Measurements from ENCODE around the gene SLC23A2. TPM values are rescaled to one million over a fixed set of nuclear protein-coding genes. Genes with fewer than 3 reads are reported as not detected.

Gene SLC23A2
- total RNA-seq, 2 experiments from 2014 or later, result 14.3 to 25.7 TPM

DNA sequence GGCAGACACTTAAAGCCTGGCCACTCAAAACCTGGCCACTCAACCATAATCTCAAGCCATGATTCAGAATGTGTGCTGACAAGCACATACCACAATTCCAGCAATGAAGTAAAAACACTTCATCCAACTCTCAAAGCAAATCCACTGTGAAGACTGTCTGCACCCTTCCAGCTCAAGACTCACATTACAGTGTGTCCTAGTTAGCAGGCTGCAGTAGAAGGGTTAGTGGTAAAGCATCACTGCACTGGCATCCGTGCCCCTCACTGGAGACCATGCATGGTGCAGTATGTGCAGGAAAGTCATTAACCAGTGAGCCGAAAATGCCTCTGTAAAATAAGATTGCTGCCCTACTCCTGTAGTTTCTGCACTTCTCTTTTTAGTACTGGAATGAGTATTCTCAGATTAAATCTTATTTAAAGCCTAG is 43.4 kb downstream of the SLC23A2 start:
- no peaks in the 10 kb centered on the region for H3K79me2 ChIP-seq (ENCODE audit: insufficient read depth, low read depth, low read length)
- peaks cover 9% of the 10 kb centered on the region; the same call in 1 of the 2 replicates for H3K36me3 ChIP-seq (ENCODE audit: insufficient read depth, low read length)
- no peaks in the 10 kb centered on the region for H4K20me1 ChIP-seq (ENCODE audit: insufficient read depth, low read length)
- no peak overlapping the region for H3K27ac ChIP-seq (ENCODE audit: low read depth, low read length, poor library complexity, severe bottlenecking)
- no peak for TF ChIP-seq EZH2phosphoT487 (IDR thresholded peaks at IDR 0.05; ENCODE audit: borderline replicate concordance, low read depth, low read length)
- TF ChIP-seq, protein P1, sequence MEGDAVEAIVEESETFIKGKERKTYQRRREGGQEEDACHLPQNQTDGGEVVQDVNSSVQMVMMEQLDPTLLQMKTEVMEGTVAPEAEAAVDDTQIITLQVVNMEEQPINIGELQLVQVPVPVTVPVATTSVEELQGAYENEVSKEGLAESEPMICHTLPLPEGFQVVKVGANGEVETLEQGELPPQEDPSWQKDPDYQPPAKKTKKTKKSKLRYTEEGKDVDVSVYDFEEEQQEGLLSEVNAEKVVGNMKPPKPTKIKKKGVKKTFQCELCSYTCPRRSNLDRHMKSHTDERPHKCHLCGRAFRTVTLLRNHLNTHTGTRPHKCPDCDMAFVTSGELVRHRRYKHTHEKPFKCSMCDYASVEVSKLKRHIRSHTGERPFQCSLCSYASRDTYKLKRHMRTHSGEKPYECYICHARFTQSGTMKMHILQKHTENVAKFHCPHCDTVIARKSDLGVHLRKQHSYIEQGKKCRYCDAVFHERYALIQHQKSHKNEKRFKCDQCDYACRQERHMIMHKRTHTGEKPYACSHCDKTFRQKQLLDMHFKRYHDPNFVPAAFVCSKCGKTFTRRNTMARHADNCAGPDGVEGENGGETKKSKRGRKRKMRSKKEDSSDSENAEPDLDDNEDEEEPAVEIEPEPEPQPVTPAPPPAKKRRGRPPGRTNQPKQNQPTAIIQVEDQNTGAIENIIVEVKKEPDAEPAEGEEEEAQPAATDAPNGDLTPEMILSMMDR (conservative IDR thresholded peaks at IDR 0.05; ENCODE audit: low read length), result no peak
- no peak overlapping the region for H2AFZ ChIP-seq (ENCODE audit: low read length)
- DNase-seq (ENCODE audit: low spot score), result no peak
- POLR2A ChIA-PET, result interaction anchor here (0.5 to 0.7 kb wide), 4 partner anchors 76 to 256 kb away, joined by 3 to 4 read pairs (median 3); no protein-coding TSS in a partner anchor
- peaks cover 13% of the 10 kb centered on the region for H3K4me1 ChIP-seq (ENCODE audit: insufficient read depth, low read length, poor library complexity, severe bottlenecking)
- no peaks in the 10 kb centered on the region for H3K9me2 ChIP-seq (ENCODE audit: insufficient read depth, low read length)
- no peak overlapping the region for H3K4me3 ChIP-seq (ENCODE audit: low read depth, low read length, poor library complexity, severe bottlenecking)
- intact Hi-C loops (cut with micrococcal nuclease; ENCODE audit: unreplicated experiment), result loop anchor here (2.0 to 10.0 kb wide), 4 partner anchors 143 to 346 kb away; no protein-coding TSS in a partner anchor
- H3K9me3 ChIP-seq (ENCODE audit: low read length), result no peaks in the 10 kb centered on the region
- CTCF ChIA-PET (ENCODE audit: unreplicated experiment), result no interaction called here
- BruUV-seq (replicated peaks), result no TSS peak
- H3K4me2 ChIP-seq (ENCODE audit: low read length), result no peak overlapping the region

DNA sequence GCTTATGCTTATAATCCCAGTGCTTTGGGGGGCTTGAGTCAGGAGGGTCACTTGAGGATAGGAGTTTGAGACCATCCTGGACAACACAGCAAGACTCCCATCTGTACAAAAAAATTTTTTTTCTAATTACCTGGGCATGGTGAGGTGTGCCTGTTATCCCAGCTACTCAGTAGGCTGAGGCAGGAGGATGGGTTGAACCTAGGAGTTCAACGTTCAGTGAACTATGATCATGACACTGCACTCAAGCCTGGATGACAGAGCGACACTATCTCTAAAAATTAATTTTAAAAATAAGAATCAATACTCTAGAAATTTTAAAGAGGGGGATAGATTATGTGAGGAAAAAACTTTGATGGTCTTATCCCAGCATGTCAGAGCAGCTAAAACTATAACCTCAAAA is 44.1 kb downstream of the SLC23A2 start:
- CTCF ChIA-PET (ENCODE audit: unreplicated experiment), result interaction anchor here (0.7 kb wide), 1 partner anchor 1060 kb away, joined by 3 read pairs; no protein-coding TSS in a partner anchor
- intact Hi-C loops (cut with micrococcal nuclease; ENCODE audit: unreplicated experiment), result loop anchor here (2.0 to 10.0 kb wide), 4 partner anchors 144 to 345 kb away; no protein-coding TSS in a partner anchor
- H3K36me3 ChIP-seq (ENCODE audit: insufficient read depth, low read length), result peaks cover 17% of the 10 kb centered on the region
- no peaks in the 10 kb centered on the region for H3K79me2 ChIP-seq (ENCODE audit: insufficient read depth, low read depth, low read length)
- peaks cover 10% of the 10 kb centered on the region for H3K4me1 ChIP-seq (ENCODE audit: insufficient read depth, low read length, poor library complexity, severe bottlenecking)
- H3K9me3 ChIP-seq (ENCODE audit: low read length), result peaks cover 6% of the 10 kb centered on the region; the same call in 1 of the 2 replicates
- H3K4me2 ChIP-seq (ENCODE audit: low read length), result no peak overlapping the region
- BruUV-seq (replicated peaks), result no TSS peak
- H3K27ac ChIP-seq (ENCODE audit: low read depth, low read length, poor library complexity, severe bottlenecking), result no peak overlapping the region
- H3K4me3 ChIP-seq (ENCODE audit: low read depth, low read length, poor library complexity, severe bottlenecking), result no peak overlapping the region
- POLR2A ChIA-PET, result interaction anchor here (0.6 to 0.7 kb wide), 3 partner anchors 9 to 150 kb away, joined by 3 to 4 read pairs (median 3); no protein-coding TSS in a partner anchor
- H3K9me2 ChIP-seq (ENCODE audit: insufficient read depth, low read length), result no peaks in the 10 kb centered on the region
- H4K20me1 ChIP-seq (ENCODE audit: insufficient read depth, low read length), result no peaks in the 10 kb centered on the region
- TF ChIP-seq, protein P1 (conservative IDR thresholded peaks at IDR 0.05; ENCODE audit: low read length), result no peak
- TF ChIP-seq EZH2phosphoT487 (IDR thresholded peaks at IDR 0.05; ENCODE audit: borderline replicate concordance, low read depth, low read length), result no peak
- no peak overlapping the region for H2AFZ ChIP-seq (ENCODE audit: low read length)
- DNase-seq (ENCODE audit: low spot score), result no peak

DNA sequence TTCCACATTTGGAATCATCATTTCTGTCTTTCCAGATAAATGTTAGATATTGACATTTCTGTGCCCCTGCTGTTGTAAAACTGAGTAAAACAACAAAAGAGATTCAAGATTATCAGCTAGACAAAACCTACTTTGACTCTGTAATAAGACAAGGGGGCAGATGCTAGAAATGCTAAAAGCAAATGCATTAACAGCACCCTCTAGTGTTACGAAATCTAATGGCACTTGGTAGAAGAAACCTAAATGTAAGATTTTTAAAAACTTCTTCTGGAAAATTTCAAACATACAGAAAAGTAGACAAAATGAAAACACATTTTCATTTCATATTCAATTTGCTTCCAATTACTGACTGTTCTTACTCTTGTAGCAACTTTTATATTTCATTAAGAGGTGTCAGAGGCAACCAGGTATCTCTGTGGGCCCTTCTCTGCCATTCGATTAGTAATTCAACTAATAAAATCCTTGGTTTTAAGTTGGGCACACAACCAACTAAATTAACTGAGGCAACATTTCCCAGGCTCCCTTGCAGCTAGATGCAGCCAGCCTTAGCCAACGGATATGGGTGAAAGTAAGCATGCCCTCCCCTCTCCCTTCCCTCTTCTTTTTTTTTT is 45.0 kb downstream of the SLC23A2 start:
- no peak overlapping the region for H3K4me2 ChIP-seq (ENCODE audit: low read length)
- no peak overlapping the region for H3K27ac ChIP-seq (ENCODE audit: low read depth, low read length, poor library complexity, severe bottlenecking)
- POLR2A ChIA-PET, result interaction anchor here (0.6 to 1.6 kb wide), 7 partner anchors 22 to 198 kb away, joined by 3 to 7 read pairs (median 3); no protein-coding TSS in a partner anchor
- H3K4me3 ChIP-seq (ENCODE audit: low read depth, low read length, poor library complexity, severe bottlenecking), result no peak overlapping the region
- TF ChIP-seq, protein P1 (conservative IDR thresholded peaks at IDR 0.05; ENCODE audit: low read length), result peak; percentile 99
- TF ChIP-seq EZH2phosphoT487 (IDR thresholded peaks at IDR 0.05; ENCODE audit: borderline replicate concordance, low read depth, low read length), result no peak
- BruUV-seq (replicated peaks), result no TSS peak
- peaks cover 9% of the 10 kb centered on the region; the same call in 1 of the 2 replicates for H3K9me3 ChIP-seq (ENCODE audit: low read length)
- peaks cover 4% of the 10 kb centered on the region for H3K4me1 ChIP-seq (ENCODE audit: insufficient read depth, low read length, poor library complexity, severe bottlenecking)
- H3K9me2 ChIP-seq (ENCODE audit: insufficient read depth, low read length), result no peaks in the 10 kb centered on the region
- peaks cover 19% of the 10 kb centered on the region for H3K36me3 ChIP-seq (ENCODE audit: insufficient read depth, low read length)
- H2AFZ ChIP-seq (ENCODE audit: low read length), result no peak overlapping the region
- no peaks in the 10 kb centered on the region for H3K79me2 ChIP-seq (ENCODE audit: insufficient read depth, low read depth, low read length)
- CTCF ChIA-PET (ENCODE audit: unreplicated experiment), result interaction anchor here (0.6 to 1.6 kb wide), 3 partner anchors 66 to 1059 kb away, joined by 3 to 5 read pairs (median 4); no protein-coding TSS in a partner anchor
- no peaks in the 10 kb centered on the region for H4K20me1 ChIP-seq (ENCODE audit: insufficient read depth, low read length)
- intact Hi-C loops (cut with micrococcal nuclease; ENCODE audit: unreplicated experiment), result loop anchor here (2.0 to 10.0 kb wide), 4 partner anchors 144 to 344 kb away; no protein-coding TSS in a partner anchor
- DNase-seq (ENCODE audit: low spot score), result peak; percentile 77
